A673 (cell line): ENCODE data around the gene POLD4. TPM values are rescaled to one million over a fixed set of nuclear protein-coding genes. Genes with fewer than 3 reads are reported as not detected.

Experiments
- BruUV-seq: library from RNA; stranded (reverse); fragments of 400-500 nt; replicated peaks from 2 replicates; lab custom pipeline; 2021; lab: Mats Ljungman, UMichigan
- CTCF ChIA-PET: fragments of 300-600 bp; sonication (Branson Sonifier 250); formaldehyde crosslinking; loops from one replicate; lab custom pipeline; 2022; ENCODE audit warnings: antibody characterized with exemption; lab: Charles Lee
- POLR2A ChIA-PET: fragments of 300-600 bp; sonication (Branson Sonifier 250); formaldehyde crosslinking; loops from one replicate; lab custom pipeline; 2022; ENCODE audit warnings: antibody characterized with exemption; ENCODE audit not compliant: low non-redundant PET; lab: Charles Lee
- DNase-seq: peaks from one replicate; pipeline ENCODE4 v3.0.0-alpha.2; 2015; ENCODE audit warnings: low spot score
- H3K27ac ChIP-seq: fragments of 200-600 bp; sonication (generic); 2 replicates; pipeline ENCODE4 v1.5.1; 2016; ENCODE audit warnings: mixed run types, low read depth, mild to moderate bottlenecking, mixed read lengths, antibody characterized with exemption, low read length; ENCODE audit not compliant: poor library complexity, severe bottlenecking
- H3K27me3 ChIP-seq: fragments of 200-600 bp; sonication (generic); replicated peaks from 2 replicates; pipeline ENCODE4 v1.6.1; 2017; ENCODE audit warnings: mixed run types, low read depth, mild to moderate bottlenecking, mixed read lengths, antibody characterized with exemption, low read length; ENCODE audit not compliant: insufficient read depth, poor library complexity
- H3K36me3 ChIP-seq: fragments of 200-600 bp; sonication (generic); 2 replicates; pipeline ENCODE4 v1.6.1; 2016; ENCODE audit warnings: mixed run types, mild to moderate bottlenecking, mixed read lengths, antibody characterized with exemption, low read length; ENCODE audit not compliant: insufficient read depth, poor library complexity, severe bottlenecking
- H3K4me1 ChIP-seq: fragments of 200-600 bp; sonication (generic); 2 replicates; pipeline ENCODE4 v1.6.1; 2017; ENCODE audit warnings: mixed run types, mild to moderate bottlenecking, mixed read lengths, antibody characterized with exemption, low read length; ENCODE audit not compliant: insufficient read depth, poor library complexity, severe bottlenecking
- H3K4me3 ChIP-seq: fragments of 200-600 bp; sonication (generic); 2 replicates; pipeline ENCODE4 v1.5.1; 2016; ENCODE audit warnings: low read depth, mixed run types, mild to moderate bottlenecking, mixed read lengths, low read length; ENCODE audit not compliant: poor library complexity, severe bottlenecking
- H3K9me3 ChIP-seq: fragments of 200-600 bp; sonication (generic); 2 replicates; pipeline ENCODE4 v1.6.1; 2016; ENCODE audit warnings: mixed run types, low read depth, mild to moderate bottlenecking, mixed read lengths, antibody characterized with exemption, low read length; ENCODE audit not compliant: poor library complexity, severe bottlenecking
- EZH2 ChIP-seq: fragments of 200-600 bp; sonication (generic); IDR thresholded peaks from 2 replicates; pipeline ENCODE4 v1.6.1; 2017; ENCODE audit warnings: borderline replicate concordance, low read depth, mild to moderate bottlenecking, mixed read lengths, antibody characterized with exemption, low read length; ENCODE audit not compliant: poor library complexity, severe bottlenecking
- intact Hi-C: fragments of 100-400 bp; cut with micrococcal nuclease; formaldehyde crosslinking; loops from one replicate; pipeline ENCODE4 v1.10.0; 2022; ENCODE audit not compliant: unreplicated experiment
- total RNA-seq: library from RNA; stranded (reverse); gene quantifications from 2 replicates; pipeline ENCODE4 v1.2.3, GENCODE V29; 2021
- TF ChIP-seq, protein P1 (sequence below): fragments of 300-800, 200-600 bp; sonication (generic); conservative IDR thresholded peaks from 2 replicates; pipeline ENCODE4 v1.5.1; 2017; ENCODE audit warnings: low read depth, mild to moderate bottlenecking, antibody characterized with exemption, low read length, moderate library complexity, mixed read lengths

Gene POLD4
- total RNA-seq, 1 experiment from 2014 or later: 13.2 TPM

DNA sequence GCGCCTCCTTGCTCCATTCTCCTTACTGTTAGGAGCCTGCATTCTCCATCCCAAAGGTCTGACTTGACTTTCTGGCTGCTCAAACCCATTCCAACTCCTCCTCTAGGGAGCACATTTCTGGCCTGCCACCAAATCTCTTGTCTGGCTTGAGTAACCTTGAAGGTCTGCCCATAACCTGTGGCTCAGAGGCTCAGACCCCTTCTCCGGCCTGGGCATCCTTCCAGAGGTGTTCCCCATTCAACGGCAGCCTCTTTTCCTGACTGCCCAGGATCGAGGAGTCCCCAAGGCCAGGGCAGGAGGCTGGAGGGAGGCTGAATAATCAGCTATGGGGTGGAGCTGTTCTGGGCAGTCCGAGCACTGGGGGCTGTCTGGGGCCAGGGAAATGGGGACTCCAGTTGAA lies 40.6 kb upstream of the POLD4 start:
- peaks cover 15% of the 10 kb centered on the region for H3K4me1 ChIP-seq
- CTCF ChIA-PET: no interaction called here
- H3K36me3 ChIP-seq: peaks cover 48% of the 10 kb centered on the region
- DNase-seq: no peak
- no peak overlapping the region for H3K27ac ChIP-seq
- no peaks in the 10 kb centered on the region for H3K9me3 ChIP-seq
- H3K27me3 ChIP-seq: no peaks in the 10 kb centered on the region
- POLR2A ChIA-PET: no interaction called here
- intact Hi-C loops: loop anchor here (5.0 kb wide), 1 partner anchor 113 kb away; the partner anchor contains the start of genes CDK2AP2 and PITPNM1
- TF ChIP-seq, protein P1, sequence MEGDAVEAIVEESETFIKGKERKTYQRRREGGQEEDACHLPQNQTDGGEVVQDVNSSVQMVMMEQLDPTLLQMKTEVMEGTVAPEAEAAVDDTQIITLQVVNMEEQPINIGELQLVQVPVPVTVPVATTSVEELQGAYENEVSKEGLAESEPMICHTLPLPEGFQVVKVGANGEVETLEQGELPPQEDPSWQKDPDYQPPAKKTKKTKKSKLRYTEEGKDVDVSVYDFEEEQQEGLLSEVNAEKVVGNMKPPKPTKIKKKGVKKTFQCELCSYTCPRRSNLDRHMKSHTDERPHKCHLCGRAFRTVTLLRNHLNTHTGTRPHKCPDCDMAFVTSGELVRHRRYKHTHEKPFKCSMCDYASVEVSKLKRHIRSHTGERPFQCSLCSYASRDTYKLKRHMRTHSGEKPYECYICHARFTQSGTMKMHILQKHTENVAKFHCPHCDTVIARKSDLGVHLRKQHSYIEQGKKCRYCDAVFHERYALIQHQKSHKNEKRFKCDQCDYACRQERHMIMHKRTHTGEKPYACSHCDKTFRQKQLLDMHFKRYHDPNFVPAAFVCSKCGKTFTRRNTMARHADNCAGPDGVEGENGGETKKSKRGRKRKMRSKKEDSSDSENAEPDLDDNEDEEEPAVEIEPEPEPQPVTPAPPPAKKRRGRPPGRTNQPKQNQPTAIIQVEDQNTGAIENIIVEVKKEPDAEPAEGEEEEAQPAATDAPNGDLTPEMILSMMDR: no peak
- no peak for TF ChIP-seq EZH2
- BruUV-seq: no TSS peak
- H3K4me3 ChIP-seq: no peak overlapping the region

DNA sequence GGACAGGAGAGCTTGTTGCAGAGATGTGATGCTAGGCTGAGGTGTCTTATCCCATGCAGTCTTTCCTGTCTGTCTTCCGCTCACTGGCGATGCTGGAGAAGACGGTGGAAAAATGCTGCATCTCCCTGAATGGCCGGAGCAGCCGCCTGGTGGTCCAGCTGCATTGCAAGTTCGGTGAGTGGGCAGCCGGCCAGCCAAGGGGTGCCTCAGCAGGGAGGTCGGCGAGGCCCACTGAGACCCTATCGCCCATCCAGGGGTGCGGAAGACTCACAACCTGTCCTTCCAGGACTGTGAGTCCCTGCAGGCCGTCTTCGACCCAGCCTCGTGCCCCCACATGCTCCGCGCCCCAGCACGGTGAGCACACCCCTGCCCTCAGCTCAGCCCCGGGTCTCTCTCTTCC lies 40.1 kb upstream of the POLD4 start:
- TF ChIP-seq, protein P1: no peak
- TF ChIP-seq EZH2: no peak

DNA sequence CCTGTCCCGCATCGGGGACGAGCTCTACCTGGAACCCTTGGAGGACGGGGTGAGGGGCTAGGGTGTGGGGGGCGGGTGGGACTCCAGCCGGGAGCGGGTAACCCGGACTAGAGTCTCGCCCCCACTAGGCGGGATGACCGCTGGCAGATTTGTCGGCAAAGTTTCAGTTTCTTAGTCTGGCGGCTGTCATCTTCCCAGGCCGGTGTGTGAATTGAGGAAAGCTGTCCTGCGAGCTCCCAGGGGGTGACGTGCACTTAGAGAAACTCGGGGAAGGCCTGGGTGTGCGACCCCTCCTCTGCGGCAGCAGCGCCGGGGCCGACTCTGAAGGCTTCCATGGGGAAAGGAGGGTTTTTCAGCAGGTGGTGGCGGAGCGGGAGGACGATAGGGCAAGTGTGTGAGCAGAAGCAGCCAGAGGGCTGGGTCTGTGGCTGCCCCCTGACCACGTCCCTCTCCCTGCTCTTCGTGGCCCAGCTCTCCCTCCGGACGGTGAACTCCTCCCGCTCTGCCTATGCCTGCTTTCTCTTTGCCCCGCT lies 38.9 kb upstream of the POLD4 start:
- no peaks in the 10 kb centered on the region for H3K9me3 ChIP-seq
- intact Hi-C loops: loop anchor here (5.0 kb wide), 1 partner anchor 115 kb away; the partner anchor contains the start of genes CDK2AP2 and PITPNM1
- BruUV-seq: TSS peak; percentile 62
- H3K4me1 ChIP-seq: peaks cover 15% of the 10 kb centered on the region
- H3K36me3 ChIP-seq: peaks cover 30% of the 10 kb centered on the region
- H3K4me3 ChIP-seq: peak overlapping the region; percentile 77
- no peaks in the 10 kb centered on the region for H3K27me3 ChIP-seq
- peak overlapping the region; percentile 89 for H3K27ac ChIP-seq
- ChIA-PET CTCF (interaction anchor here (0.8 to 2.7 kb wide), 4 partner anchors 9 to 43 kb away, joined by 4 to 10 read pairs (median 6); partner anchors contain the start of gene PPP1CA), POLR2A (interaction anchor here (1.2 kb wide), 1 partner anchor 9 kb away, joined by 3 read pairs; the partner anchor contains the start of gene PPP1CA)
- no peak for TF ChIP-seq EZH2
- TF ChIP-seq, protein P1: no peak
- DNase-seq: no peak

More for the DNA sequence above, 40.1 kb upstream of the POLD4 start:
- Histone ChIP-seq H3K27me3 (no peaks in the 10 kb centered on the region), H3K27ac (no peak overlapping the region), H3K4me1 (peaks cover 15% of the 10 kb centered on the region), H3K36me3 (peaks cover 42% of the 10 kb centered on the region), H3K4me3 (no peak overlapping the region), H3K9me3 (no peaks in the 10 kb centered on the region)
- no TSS peak for BruUV-seq
- ChIA-PET CTCF (no interaction called here), POLR2A (interaction anchor here (0.5 kb wide), 1 partner anchor 20 kb away, joined by 10 read pairs; the partner anchor contains the start of gene CLCF1)
- intact Hi-C loops: loop anchor here (5.0 kb wide), 1 partner anchor 114 kb away; the partner anchor contains the start of genes CDK2AP2 and PITPNM1
- DNase-seq: no peak
